Urothelium cell line (cell line): ENCODE results near the gene DYRK1A.

ENCODE experiments used
- DNase-seq: peaks from one replicate; pipeline ENCODE4 v3.0.0; 2011; ENCODE audit warnings: low spot score, mixed read lengths
- FAIRE-seq: peaks from 2 replicates; lab custom pipeline; 2011; peaks lifted over from hg19 to GRCh38; lab: Jason Lieb, UNC

Gene DYRK1A

DNA sequence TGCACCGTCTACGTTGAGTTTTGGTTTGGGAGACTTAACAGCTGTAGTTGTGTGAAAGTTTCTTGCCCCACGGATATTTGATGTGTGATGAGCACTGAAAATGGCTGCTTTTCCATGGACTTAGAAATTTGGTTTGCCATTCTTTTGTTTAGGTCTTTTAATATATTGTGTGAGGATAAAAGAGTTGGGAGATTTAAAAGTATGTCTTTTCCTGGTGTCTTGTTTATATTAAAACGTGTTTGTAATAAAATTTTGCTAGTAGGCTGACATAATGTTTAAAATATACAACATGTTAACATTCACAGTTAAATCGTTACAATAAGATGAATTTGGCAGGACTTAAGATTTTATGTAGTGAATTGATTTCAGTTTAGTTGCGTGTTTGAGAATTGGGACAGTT, 106.9 kb downstream of the DYRK1A start:
- no peak for DNase-seq
- no peak for FAIRE-seq

DNA sequence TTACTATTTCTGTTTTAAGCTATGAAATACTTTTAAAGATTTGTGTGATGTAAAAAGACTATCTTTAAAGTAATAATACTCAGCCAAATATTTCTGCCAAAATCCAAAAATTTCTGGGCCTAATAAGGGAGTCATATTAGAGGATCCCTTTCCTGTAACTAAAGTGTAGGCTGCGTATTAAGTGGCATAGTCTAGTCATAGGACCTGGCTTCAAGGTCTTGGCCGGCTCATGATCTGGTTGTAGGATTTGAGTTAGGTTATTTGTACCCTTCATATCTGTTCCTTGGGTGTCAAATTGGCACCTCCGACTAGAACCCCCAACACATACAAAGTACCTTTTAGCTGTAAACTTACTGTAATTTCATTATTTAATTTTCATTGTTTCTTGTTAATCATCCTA, 107.8 kb downstream of the DYRK1A start:
- FAIRE-seq (no peak), DNase-seq (no peak)

DNA sequence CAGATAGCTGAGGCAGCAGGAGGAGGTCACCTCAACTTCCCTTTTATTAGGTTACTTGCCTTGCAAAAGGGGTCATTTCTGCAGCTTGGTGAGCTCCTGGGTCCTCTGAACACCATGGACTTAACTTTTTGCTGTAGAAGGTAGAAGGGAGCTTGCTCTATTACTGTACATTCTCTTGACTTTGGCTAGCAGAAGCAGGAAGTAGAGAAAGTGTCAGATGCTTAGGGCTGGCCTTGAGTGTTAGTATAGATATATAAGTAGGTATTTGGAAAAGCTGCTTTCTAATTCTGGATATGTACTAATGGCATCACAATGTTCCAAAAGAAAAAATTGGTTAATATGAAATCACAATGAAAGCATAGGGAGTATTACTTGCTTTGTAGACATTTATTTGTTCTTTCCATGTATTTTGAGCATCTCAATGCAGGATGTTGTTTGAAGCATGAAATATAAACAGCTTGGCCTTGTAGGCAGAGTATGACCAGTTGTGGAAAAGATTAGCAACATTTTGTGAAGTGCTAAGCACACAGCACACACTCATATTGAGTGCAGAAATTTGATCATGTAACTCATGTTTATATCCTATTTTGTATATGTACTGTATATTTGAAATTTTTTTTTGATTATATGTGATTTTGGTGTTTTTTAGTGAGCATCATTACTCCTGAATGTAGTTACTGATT, 108.8 kb downstream of the DYRK1A start:
- FAIRE-seq (no peak), DNase-seq (no peak)

DNA sequence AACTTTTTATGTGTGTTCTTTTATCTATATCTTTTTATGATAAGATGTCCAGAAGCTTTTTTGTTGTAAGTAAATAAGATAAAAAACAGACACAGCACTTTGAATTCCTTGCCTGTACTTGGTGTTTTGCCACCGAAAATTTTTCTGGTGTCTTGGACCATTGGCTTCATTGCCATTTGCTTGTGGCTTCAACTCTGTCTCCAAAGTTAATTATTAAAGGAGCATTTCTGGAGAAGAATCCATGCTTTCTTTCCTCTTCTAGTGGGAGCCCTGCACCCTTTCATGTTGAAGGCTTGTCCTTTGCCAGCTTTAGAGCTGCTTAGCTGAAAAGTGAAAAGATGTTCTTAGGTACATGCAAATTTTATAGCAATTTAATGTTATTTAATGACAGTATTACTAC, 112.2 kb downstream of the DYRK1A start:
- no peak for FAIRE-seq
- no peak for DNase-seq

DNA sequence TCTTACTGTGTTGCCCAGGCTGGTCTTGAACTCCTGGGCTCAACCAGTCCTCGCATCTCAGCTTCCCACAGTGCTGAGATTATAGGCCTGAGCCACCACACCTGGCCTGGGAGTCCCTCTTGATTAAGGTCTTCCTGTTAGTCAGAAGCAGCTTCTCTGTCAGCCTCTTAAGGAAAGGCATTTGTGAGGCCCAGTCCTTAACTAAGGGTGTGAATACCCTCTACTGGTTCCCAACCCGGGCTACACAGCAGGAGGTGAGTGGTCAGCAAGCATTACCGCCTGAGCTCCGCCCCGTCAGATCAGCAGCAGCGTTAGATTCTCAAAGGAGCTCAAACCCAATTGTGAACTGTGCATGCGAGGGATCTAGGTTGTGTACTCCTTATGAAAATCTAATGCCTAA, 117.2 kb downstream of the DYRK1A start:
- FAIRE-seq = no peak
- no peak for DNase-seq

DNA sequence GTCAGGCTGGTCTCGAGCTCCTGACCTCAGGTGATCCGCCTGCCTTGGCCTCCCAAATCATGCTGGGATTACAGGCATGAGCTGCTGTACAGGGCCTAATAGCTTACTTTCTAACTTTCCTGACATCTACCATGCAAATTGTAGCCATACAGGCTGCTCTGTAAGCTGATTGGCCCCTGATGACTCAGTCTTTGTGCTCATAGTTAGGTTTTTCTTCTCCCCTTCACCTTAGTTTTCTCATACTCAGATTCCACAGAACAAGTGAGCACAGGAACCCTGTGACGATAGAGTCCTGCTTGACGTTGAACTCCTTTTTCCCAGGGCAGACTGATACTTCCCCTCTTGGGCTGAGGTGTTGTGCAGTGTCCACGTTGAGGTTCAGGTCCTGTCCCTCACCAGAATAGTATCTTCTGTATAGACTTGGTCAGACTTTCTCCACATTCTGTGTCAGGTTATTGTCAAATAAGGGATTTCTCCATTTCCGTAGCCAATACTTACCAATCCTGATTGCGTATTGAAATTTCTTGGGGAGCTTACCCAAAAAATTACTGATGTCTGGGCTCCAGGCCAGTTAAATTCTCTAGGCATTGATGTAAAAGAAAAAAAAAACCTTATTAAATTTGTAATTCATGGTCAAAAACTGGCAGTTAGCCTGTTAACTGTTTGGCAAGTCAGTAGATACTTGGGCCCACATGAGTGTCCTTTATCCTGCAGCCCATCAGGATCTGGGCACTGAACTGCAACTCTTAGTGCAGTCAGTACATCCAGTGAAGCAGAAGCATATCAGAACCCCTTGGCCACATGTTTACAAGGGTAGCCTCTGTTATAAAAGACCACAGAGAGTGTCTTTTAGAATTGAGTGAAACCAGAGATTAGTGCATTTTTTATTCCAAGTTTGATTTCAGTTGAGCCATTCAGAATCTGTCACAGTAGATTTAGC, 118.2 kb downstream of the DYRK1A start:
- FAIRE-seq (no peak), DNase-seq (no peak)

DNA sequence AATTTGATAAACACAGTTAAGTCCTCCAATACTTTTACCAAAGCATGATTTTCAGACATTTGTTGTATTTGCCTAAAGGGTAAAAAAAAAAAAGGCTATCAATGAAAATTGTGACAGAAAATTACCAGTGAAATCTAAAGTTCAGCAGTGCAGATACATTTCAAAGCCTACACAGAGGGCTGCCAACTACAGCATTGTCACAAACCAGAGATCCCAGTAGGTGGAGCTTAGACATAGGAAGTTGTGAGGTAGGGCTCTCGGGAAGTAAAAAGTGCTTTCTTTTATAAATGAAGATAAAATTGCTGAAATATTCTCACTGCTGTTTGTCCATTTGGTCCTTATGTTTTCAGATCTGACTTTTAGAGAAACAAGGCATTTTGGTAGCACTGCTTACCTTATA, 123.0 kb downstream of the DYRK1A start:
- no peak for FAIRE-seq
- no peak for DNase-seq

DNA sequence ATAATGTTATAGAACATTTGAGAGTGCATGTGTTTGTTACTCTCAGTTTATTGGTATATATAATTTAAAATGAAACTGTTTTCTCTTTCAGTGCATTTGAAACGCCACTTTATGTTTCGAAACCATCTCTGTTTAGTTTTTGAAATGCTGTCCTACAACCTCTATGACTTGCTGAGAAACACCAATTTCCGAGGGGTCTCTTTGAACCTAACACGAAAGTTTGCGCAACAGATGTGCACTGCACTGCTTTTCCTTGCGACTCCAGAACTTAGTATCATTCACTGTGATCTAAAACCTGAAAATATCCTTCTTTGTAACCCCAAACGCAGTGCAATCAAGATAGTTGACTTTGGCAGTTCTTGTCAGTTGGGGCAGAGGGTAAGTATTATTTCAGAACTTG, 123.5 kb downstream of the DYRK1A start:
- DNase-seq = no peak
- no peak for FAIRE-seq

DNA sequence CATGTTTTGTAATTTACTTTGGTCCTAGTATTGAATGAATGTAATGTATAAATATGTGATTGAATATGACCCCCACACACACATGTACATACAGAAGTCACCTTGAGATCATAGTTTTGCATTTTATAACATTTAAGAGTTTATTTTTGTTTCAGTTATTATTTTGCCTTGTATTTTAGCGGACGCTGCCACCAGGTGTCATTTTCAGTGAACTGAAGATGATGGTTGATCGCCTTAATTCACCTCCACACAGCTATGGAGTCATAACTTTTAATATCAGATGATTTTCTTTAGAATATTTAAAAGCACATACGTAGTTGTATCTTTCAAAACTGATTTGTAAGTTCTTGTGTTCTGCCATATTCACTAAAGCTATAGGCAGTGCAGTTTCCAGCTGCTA, 130.4 kb downstream of the DYRK1A start:
- no peak for FAIRE-seq
- no peak for DNase-seq

DNA sequence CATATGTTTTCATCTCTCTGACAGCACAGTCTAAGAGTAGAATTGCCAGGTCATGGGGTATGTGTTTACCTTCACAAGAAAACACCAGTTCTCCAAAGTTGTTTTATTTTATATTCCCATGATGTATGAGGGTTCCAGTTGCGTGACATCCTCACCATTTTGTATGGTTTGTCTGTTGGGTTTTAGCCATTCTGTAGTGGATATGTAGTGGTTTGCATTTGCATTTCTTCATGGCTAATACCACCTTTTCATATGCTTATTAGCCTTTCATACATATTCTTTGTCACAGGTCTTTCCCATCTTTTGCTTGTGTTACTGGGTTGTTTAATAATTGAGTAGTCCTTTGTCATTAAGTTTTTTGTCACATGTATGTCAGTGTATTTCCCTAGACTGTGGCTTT, 132.1 kb downstream of the DYRK1A start:
- FAIRE-seq (no peak), DNase-seq (no peak)

DNA sequence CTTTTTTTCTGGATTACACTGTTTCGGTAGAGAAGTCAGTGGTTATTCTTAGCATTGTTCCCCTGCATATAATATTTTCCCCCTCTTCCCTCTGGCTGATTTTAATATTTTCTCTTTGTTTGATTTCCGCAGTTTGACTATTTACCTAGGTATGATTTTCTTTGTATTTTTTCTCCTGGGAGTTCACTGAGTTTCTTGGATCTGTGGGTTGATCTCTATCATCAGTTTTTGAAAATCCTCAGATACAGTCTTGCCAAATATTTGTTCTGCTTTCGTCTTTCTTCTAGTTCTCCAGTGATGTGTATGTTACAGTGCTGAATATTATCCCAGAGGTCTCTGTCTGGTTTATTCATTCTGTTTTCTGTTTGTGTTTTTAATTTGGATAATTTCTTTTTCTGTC, 136.4 kb downstream of the DYRK1A start:
- DNase-seq = no peak
- FAIRE-seq = no peak

DNA sequence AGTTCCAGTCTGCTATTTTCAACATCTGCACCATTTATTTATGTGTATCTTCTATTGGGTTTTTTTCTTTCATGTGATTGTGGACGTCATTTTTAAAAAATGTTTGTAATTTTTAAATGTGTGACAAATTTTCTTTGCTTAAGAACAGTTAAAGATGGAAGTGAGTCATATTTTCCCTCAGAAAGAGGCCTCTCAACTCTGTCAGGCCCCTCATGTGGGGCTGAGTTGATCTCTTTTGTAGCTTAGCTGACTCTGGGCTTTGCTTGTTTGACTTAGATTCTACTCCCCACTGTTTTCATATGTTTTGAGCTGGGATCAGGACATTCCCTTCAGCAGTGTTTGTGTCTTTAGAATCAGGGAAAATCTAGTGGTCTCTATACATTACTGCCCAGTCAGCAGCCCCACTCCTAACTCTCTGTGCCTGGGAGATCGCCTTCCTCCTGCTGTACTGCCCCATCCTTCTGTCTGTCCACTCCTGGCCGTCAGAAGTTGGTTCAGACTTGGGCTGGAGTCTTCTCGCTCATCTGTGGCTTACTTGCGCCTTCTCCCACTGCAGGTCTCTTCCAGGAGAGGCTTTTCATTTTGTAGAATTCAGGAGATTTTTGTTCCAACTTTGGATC, 137.4 kb downstream of the DYRK1A start:
- FAIRE-seq (no peak), DNase-seq (peak; percentile 2)

DNA sequence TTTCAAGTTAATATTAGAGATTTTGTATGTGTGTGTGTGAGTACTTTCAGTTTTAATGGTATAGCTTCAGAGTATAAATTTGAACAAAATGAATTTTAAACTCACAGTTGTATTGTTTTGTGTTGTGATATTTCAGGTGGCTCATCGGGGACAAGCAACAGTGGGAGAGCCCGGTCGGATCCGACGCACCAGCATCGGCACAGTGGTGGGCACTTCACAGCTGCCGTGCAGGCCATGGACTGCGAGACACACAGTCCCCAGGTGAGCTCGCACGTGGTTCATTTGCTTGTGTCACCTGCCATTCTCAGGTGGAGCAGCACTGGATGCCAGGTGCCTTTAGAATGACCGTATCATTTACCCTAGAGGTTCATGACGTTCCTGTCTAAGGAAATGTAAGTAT, 139.4 kb downstream of the DYRK1A start:
- FAIRE-seq (no peak), DNase-seq (no peak)

DNA sequence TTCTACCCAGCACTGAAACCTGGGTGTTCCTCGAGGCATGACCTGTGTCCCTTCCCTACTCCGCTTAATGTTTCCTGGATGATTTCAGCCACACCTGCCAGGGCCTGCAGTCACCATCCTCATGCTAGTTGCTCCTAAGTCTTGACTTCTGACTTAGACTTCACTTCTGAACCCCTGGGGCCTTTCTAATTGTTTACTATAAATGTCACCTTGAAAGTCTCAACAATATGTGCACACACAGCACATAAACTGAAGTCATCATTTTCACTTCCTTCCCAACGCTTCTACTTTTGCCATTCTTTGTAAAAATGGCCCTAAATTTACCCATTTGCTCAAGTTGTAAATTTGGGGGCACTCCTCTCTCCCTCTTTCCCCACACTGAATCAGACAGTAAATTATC, 141.1 kb downstream of the DYRK1A start:
- no peak for DNase-seq
- no peak for FAIRE-seq

DNA sequence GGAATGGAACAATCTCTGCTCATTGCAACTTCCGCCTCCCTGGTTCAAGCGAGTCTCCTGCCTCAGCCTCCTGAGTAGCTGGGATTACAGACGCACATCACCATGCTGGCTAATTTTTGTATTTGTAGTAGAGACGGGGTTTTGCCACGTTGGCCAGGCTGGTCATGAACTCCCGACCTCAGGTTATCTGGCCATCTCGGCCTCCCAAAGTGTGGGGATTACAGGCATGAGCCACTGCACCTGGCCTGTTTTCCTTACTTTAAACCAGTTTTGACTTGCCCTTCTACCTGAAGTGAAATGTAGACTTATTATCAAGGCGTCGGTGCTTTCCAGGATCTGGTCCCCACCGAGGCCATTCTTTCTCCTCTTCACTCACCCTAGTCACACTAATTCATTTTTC, 141.8 kb downstream of the DYRK1A start:
- FAIRE-seq (no peak), DNase-seq (no peak)

DNA sequence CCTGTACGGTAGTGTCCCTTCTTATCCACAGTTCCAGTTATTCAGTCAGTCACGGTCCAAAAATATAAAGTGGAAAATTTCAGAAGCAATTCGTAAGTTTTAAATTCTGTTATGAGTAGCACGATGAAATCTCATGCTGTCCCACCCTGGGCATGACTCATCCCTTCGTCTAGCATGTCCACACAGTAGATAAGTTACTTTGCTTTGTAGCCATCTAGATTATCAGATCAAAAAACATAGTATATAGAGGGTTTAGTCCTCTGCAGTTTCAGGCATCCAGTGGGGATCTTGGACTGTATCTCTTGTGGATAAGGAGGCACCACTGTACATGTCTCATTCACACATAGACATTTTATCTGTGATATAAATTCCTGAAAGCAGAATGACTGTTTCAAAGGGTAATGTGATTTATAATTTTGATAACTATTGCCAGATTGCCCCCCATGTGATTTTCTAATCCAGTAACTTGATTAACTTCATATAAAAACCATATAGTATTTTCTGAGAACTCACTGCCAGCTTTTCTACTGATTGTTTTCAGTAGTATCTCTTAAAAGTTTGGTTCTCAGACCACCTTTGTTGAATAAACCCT, 143.3 kb downstream of the DYRK1A start:
- no peak for FAIRE-seq
- DNase-seq = no peak

DNA sequence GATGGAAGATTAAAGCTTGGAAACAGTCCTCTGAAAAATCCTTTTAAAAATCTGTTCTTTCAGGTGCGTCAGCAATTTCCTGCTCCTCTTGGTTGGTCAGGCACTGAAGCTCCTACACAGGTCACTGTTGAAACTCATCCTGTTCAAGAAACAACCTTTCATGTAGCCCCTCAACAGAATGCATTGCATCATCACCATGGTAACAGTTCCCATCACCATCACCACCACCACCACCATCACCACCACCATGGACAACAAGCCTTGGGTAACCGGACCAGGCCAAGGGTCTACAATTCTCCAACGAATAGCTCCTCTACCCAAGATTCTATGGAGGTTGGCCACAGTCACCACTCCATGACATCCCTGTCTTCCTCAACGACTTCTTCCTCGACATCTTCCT, 145.3 kb downstream of the DYRK1A start:
- DNase-seq (no peak), FAIRE-seq (no peak)

DNA sequence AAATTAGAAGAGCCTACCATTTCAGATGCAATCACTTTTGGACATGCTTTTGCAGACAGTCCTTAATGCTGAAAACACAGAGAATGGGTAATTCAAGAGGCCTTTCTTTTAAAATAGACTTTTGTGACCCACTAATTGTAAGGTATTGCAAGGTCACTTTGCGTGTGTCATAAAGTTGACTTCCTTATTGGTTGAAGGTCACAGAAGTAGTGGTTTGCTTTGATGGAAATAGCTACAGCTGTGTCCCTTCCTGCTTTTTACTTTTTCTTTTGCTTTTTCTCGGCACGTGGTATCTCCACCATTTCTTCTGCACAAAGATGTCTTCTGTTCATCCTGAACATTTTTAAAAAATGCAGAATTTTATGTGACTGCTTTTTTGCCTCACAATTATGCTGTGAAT, 146.8 kb downstream of the DYRK1A start:
- no peak for DNase-seq
- no peak for FAIRE-seq

DNA sequence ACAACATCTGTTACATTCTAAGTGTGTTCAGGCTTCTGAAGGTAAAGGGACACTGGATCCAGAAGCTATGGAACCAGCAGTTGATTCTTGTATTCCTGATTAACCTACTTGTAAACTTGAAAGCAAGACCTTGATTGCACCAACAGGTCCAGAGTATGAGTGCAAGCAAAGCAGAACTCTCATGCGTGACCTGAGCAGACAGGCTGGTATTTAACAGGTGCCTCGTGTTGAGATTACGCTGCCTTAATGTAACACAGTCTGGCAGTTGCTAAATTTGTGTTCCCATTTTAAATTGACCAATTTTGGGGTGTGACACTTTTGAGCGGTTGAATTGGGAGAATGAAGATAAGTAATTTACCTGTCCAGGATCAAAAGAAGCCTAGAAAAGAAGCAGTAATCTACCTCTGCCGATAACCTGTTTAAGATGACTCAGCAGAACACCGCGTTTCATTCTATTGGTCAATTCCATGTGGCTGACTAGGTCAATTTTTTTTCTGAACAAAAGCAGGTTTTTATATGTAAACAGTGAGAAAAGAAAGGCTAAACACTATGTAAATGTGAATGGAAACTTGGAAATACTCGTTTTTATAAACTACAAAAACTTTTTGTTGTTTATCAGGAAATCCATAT, 147.6 kb downstream of the DYRK1A start:
- FAIRE-seq (no peak), DNase-seq (no peak)

DNA sequence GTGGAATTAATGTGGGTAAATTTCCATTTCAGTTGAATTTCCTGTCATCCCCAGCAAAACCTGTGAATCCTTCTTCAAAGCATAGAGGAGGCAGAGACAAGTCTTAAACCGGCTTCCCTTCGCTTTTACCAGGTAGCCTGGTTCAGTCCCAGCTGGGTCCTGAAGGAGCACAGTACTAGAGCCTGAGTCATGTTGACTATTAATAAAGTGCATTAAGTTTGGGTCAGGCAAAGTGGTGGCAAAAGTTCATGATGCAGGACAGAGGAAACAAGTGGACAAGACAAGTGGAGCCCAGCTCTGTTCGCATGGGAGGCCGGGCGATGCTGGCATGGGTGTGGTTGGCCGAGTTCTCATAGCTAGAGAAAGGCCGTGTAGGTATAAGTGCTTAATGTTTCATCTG, 150.4 kb downstream of the DYRK1A start:
- DNase-seq (no peak), FAIRE-seq (no peak)

DNA sequence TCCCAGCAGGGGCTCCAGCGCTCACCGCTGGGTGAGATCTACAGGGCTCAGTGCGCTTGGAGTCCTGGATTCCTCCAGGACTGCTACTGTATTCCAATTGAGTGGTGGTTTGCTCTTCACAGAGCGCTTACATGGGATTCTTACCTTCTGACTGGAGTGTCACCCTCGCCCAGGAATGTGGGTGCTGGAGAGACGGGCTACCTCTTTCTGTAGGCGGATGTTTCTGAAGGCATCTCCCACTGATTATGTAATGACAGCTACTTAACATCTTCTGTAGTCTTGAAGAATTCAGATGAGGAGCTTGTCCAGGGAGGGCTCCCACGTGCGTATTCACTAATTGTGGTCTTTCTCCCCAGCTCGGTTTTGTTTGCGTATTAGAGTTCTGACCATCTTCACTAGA, 154.2 kb downstream of the DYRK1A start:
- no peak for DNase-seq
- no peak for FAIRE-seq
